HL-60 (cell line): Measurements from ENCODE around the gene F2RL3.

Source experiments
- GABPA ChIP-seq: IDR thresholded peaks from 2 replicates; pipeline ENCODE4 v1.6.1; 2012; ENCODE audit warnings: low read depth
- POLR2AphosphoS5 ChIP-seq: IDR thresholded peaks from 2 replicates; pipeline ENCODE4 v1.6.1; 2012; ENCODE audit warnings: low read depth
- TF ChIP-seq, protein P1 (sequence below): IDR thresholded peaks from one replicate; pipeline ENCODE4 v1.5.1; 2011; ENCODE audit warnings: low read length, control low read depth, inconsistent platforms; ENCODE audit not compliant: insufficient read depth
- TF ChIP-seq, protein P2 (sequence below): IDR thresholded peaks from 2 replicates; pipeline ENCODE4 v1.6.1; 2012; ENCODE audit warnings: low read depth; ENCODE audit not compliant: insufficient replicate concordance

DNA sequence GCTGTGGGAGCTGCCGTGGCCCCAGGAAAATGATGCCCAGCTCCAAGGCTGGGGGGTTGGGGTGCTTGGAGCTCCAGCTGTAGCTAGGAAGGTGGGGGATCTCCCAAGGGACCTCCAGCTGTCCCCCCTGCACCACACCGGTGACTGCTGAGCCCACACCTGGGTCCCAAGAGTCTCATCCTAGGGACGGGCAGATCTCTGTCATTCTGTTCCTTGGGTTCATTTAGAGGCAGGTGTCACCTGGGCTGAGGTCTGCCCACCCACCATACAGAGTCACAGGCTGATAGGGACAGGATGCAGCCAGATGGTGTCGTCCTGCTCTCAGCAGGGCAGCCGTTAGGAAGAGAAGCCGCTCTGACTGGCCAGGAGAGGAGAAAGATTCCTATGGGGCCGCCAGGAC lies 5.3 kb downstream of the F2RL3 start:
- TF ChIP-seq, protein P1, sequence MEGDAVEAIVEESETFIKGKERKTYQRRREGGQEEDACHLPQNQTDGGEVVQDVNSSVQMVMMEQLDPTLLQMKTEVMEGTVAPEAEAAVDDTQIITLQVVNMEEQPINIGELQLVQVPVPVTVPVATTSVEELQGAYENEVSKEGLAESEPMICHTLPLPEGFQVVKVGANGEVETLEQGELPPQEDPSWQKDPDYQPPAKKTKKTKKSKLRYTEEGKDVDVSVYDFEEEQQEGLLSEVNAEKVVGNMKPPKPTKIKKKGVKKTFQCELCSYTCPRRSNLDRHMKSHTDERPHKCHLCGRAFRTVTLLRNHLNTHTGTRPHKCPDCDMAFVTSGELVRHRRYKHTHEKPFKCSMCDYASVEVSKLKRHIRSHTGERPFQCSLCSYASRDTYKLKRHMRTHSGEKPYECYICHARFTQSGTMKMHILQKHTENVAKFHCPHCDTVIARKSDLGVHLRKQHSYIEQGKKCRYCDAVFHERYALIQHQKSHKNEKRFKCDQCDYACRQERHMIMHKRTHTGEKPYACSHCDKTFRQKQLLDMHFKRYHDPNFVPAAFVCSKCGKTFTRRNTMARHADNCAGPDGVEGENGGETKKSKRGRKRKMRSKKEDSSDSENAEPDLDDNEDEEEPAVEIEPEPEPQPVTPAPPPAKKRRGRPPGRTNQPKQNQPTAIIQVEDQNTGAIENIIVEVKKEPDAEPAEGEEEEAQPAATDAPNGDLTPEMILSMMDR: no peak
- TF ChIP-seq POLR2AphosphoS5 (no peak), GABPA (no peak)
- TF ChIP-seq, protein P2, sequence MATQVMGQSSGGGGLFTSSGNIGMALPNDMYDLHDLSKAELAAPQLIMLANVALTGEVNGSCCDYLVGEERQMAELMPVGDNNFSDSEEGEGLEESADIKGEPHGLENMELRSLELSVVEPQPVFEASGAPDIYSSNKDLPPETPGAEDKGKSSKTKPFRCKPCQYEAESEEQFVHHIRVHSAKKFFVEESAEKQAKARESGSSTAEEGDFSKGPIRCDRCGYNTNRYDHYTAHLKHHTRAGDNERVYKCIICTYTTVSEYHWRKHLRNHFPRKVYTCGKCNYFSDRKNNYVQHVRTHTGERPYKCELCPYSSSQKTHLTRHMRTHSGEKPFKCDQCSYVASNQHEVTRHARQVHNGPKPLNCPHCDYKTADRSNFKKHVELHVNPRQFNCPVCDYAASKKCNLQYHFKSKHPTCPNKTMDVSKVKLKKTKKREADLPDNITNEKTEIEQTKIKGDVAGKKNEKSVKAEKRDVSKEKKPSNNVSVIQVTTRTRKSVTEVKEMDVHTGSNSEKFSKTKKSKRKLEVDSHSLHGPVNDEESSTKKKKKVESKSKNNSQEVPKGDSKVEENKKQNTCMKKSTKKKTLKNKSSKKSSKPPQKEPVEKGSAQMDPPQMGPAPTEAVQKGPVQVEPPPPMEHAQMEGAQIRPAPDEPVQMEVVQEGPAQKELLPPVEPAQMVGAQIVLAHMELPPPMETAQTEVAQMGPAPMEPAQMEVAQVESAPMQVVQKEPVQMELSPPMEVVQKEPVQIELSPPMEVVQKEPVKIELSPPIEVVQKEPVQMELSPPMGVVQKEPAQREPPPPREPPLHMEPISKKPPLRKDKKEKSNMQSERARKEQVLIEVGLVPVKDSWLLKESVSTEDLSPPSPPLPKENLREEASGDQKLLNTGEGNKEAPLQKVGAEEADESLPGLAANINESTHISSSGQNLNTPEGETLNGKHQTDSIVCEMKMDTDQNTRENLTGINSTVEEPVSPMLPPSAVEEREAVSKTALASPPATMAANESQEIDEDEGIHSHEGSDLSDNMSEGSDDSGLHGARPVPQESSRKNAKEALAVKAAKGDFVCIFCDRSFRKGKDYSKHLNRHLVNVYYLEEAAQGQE: no peak
